ENCODE results near the gene HTR1A. TPM values are rescaled to one million over a fixed set of nuclear protein-coding genes. Genes with fewer than 3 reads are reported as not detected.

The HTR1A gene
- total RNA-seq, 1 donor from 2014 or later = not detected

DNA sequence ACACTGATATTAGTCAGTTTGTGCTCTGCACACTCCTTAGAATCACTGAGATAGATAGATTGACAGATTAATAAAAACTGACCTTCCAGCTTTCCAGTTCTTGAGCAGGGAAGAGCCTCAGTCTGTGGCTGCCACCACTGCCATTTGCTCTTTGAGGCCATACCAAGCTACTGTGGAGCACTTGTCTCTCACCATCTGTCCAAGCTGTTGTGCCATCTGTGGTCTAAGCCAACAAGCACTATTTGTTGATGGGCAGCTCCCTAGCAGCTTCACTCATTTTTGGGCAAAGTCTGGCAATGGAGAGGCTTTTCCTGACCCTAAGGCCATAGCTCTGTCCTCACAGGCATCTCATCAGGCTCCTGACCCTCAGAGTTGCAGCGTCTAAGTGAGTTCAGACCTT, 30.4 kb downstream of the HTR1A start:
- H3K4me1 Mint-ChIP-seq (ENCODE audit: unreplicated experiment) = peaks cover 3% of the 10 kb centered on the region
- H3K4me3 Mint-ChIP-seq (ENCODE audit: unreplicated experiment) = no peak overlapping the region
- TF ChIP-seq CTCF (IDR thresholded peaks at IDR 0.05; ENCODE audit: unreplicated experiment) = no peak
- H3K36me3 Mint-ChIP-seq (ENCODE audit: low read depth, unreplicated experiment) = no peaks in the 10 kb centered on the region
- H3K9me3 Mint-ChIP-seq (ENCODE audit: unreplicated experiment) = no peaks in the 10 kb centered on the region
- no peak for DNase-seq (ENCODE audit: low spot score)
- H3K27ac Mint-ChIP-seq (ENCODE audit: unreplicated experiment) = no peak overlapping the region
- H3K27me3 Mint-ChIP-seq (ENCODE audit: unreplicated experiment) = peaks cover 1% of the 10 kb centered on the region

- H3K27ac Mint-ChIP-seq (ENCODE audit: unreplicated experiment) = no peak overlapping the region
- no peaks in the 10 kb centered on the region for H3K36me3 Mint-ChIP-seq (ENCODE audit: low read depth, unreplicated experiment)
- H3K4me1 Mint-ChIP-seq (ENCODE audit: unreplicated experiment) = peaks cover 3% of the 10 kb centered on the region
- peaks cover 1% of the 10 kb centered on the region for H3K27me3 Mint-ChIP-seq (ENCODE audit: unreplicated experiment)
- no peak for DNase-seq (ENCODE audit: low spot score)
- no peak for TF ChIP-seq CTCF (IDR thresholded peaks at IDR 0.05; ENCODE audit: unreplicated experiment)
- H3K9me3 Mint-ChIP-seq (ENCODE audit: unreplicated experiment) = no peaks in the 10 kb centered on the region
- H3K4me3 Mint-ChIP-seq (ENCODE audit: unreplicated experiment) = no peak overlapping the region
These were observed 33.8 kb downstream of the HTR1A start for GRCh38 chr5:63928451-63928850.

GRCh38 chr5:63923914-63924313, 38.3 kb downstream of the HTR1A start:
- Mint-ChIP-seq H3K4me3 (ENCODE audit: unreplicated experiment) (no peak overlapping the region), H3K27ac (ENCODE audit: unreplicated experiment) (no peak overlapping the region), H3K4me1 (ENCODE audit: unreplicated experiment) (no peaks in the 10 kb centered on the region), H3K27me3 (ENCODE audit: unreplicated experiment) (no peaks in the 10 kb centered on the region), H3K36me3 (ENCODE audit: low read depth, unreplicated experiment) (no peaks in the 10 kb centered on the region), H3K9me3 (ENCODE audit: unreplicated experiment) (no peaks in the 10 kb centered on the region)
- no peak for TF ChIP-seq CTCF (IDR thresholded peaks at IDR 0.05; ENCODE audit: unreplicated experiment)
- DNase-seq (ENCODE audit: low spot score) = no peak

- H3K9me3 Mint-ChIP-seq (ENCODE audit: unreplicated experiment) = no peaks in the 10 kb centered on the region
- peaks cover 3% of the 10 kb centered on the region for H3K27me3 Mint-ChIP-seq (ENCODE audit: unreplicated experiment)
- H3K36me3 Mint-ChIP-seq (ENCODE audit: low read depth, unreplicated experiment) = no peaks in the 10 kb centered on the region
- no peak overlapping the region for H3K27ac Mint-ChIP-seq (ENCODE audit: unreplicated experiment)
- no peak for TF ChIP-seq CTCF (IDR thresholded peaks at IDR 0.05; ENCODE audit: unreplicated experiment)
- no peak overlapping the region for H3K4me3 Mint-ChIP-seq (ENCODE audit: unreplicated experiment)
- DNase-seq (ENCODE audit: low spot score) = no peak
- H3K4me1 Mint-ChIP-seq (ENCODE audit: unreplicated experiment) = no peaks in the 10 kb centered on the region
These were observed 42.3 kb downstream of the HTR1A start for GRCh38 chr5:63919763-63920478.

GRCh38 chr5:63916786-63917185, 45.5 kb downstream of the HTR1A start:
- H3K27me3 Mint-ChIP-seq (ENCODE audit: unreplicated experiment) = peaks cover 3% of the 10 kb centered on the region
- TF ChIP-seq CTCF (IDR thresholded peaks at IDR 0.05; ENCODE audit: unreplicated experiment) = no peak
- no peak overlapping the region for H3K4me3 Mint-ChIP-seq (ENCODE audit: unreplicated experiment)
- H3K36me3 Mint-ChIP-seq (ENCODE audit: low read depth, unreplicated experiment) = no peaks in the 10 kb centered on the region
- DNase-seq (ENCODE audit: low spot score) = no peak
- H3K9me3 Mint-ChIP-seq (ENCODE audit: unreplicated experiment) = no peaks in the 10 kb centered on the region
- H3K27ac Mint-ChIP-seq (ENCODE audit: unreplicated experiment) = no peak overlapping the region
- no peaks in the 10 kb centered on the region for H3K4me1 Mint-ChIP-seq (ENCODE audit: unreplicated experiment)

Data from endothelial cell (in vitro differentiated cells).